ENCODE data around the gene CABP2.
"Not testable (repeated sequence)": the region's sequence is repeated elsewhere in the genome, so short reads cannot be mapped to it uniquely, and the experiment has no call there.

Gene CABP2

GRCh38 chr11:67495234-67496005 lies 27.8 kb downstream of the CABP2 start:
- DNase-seq (ENCODE audit: insufficient read length, low spot score), result no peak
- no peak for FAIRE-seq

- DNase-seq (ENCODE audit: insufficient read length, low spot score), result no peak
- FAIRE-seq, result no peak
Measured at GRCh38 chr11:67494371-67495233, 28.6 kb downstream of the CABP2 start.

- DNase-seq (ENCODE audit: insufficient read length, low spot score), result peak; percentile 1
- FAIRE-seq, result no peak
Measured at GRCh38 chr11:67493548-67494370, 29.5 kb downstream of the CABP2 start.

GRCh38 chr11:67492801-67493547 lies 30.3 kb downstream of the CABP2 start:
- DNase-seq (ENCODE audit: insufficient read length, low spot score), result peak; percentile 8
- FAIRE-seq, result no peak

GRCh38 chr11:67492069-67492727 lies 31.0 kb downstream of the CABP2 start:
- no peak for FAIRE-seq
- DNase-seq (ENCODE audit: insufficient read length, low spot score), result no peak

- FAIRE-seq (no peak), DNase-seq (ENCODE audit: insufficient read length, low spot score) (no peak)
Measured at GRCh38 chr11:67491276-67492068, 31.8 kb downstream of the CABP2 start.

- DNase-seq (ENCODE audit: insufficient read length, low spot score), result no peak
- FAIRE-seq, result no peak
Measured at GRCh38 chr11:67490727-67491065, 32.5 kb downstream of the CABP2 start.

GRCh38 chr11:67489885-67490726 lies 33.1 kb downstream of the CABP2 start:
- no peak for DNase-seq (ENCODE audit: insufficient read length, low spot score)
- no peak for FAIRE-seq

- FAIRE-seq, result no peak
Measured at GRCh38 chr11:67489203-67489884, 33.9 kb downstream of the CABP2 start.

GRCh38 chr11:67486481-67487195 lies 36.6 kb downstream of the CABP2 start:
- peak; percentile 78 for DNase-seq (ENCODE audit: insufficient read length, low spot score)
- FAIRE-seq, result peak; percentile 97

More at GRCh38 chr11:67489203-67489884, 33.9 kb downstream of the CABP2 start:
- no peak for DNase-seq (ENCODE audit: insufficient read length, low spot score)

- DNase-seq (ENCODE audit: insufficient read length, low spot score), result not testable (repeated sequence)
- FAIRE-seq, result peak; percentile 92
Measured at GRCh38 chr11:67485873-67486361, 37.3 kb downstream of the CABP2 start.

- no peak for DNase-seq (ENCODE audit: insufficient read length, low spot score)
- FAIRE-seq, result peak; percentile 81
Measured at GRCh38 chr11:67484847-67485311, 38.4 kb downstream of the CABP2 start.

- DNase-seq (ENCODE audit: insufficient read length, low spot score) (no peak), FAIRE-seq (peak; percentile 93)
Measured at GRCh38 chr11:67483831-67484665, 39.2 kb downstream of the CABP2 start.

- DNase-seq (ENCODE audit: insufficient read length, low spot score), result peak; percentile 92
- FAIRE-seq, result peak; percentile 95
Measured at GRCh38 chr11:67482827-67483798, 40.1 kb downstream of the CABP2 start, which contains the start of gene AIP. TSS of gene AIP (plus strand) at chr11:67483026. CDS start at chr11:67483159, 133 bp downstream.
